NCI-H2081 (cell line): ENCODE data around the gene ARHGAP12.

Experiments used
- DNase-seq, 2 experiments: peaks; one replicate each; lab custom pipeline; 2025; lab: John Stamatoyannopoulos, UW

Gene ARHGAP12

DNA sequence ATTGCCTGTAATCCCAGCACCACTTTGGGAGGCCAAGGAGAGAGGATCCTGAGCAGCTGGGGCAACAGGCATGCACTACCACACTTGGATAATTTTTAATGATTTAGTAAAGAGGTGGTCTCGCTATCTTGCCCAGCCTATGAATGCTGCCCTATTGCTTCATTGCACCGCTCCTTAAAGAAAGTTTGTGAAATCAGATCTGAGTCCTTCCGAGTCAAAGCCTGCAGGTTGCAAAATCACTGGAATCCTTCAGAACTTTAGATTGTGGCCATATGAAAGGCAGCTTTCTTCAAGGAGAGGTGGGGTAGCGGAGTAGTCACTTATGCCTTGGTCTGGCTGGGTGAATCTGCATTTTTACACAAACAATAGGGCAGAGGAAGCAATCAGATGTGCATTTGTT is 166.3 kb downstream of the ARHGAP12 start:
- no peak for DNase-seq

GRCh38 chr10:31761156-31761555 is 167.5 kb downstream of the ARHGAP12 start:
- DNase-seq, result no peak

- no peak for DNase-seq
These were observed 168.0 kb downstream of the ARHGAP12 start for GRCh38 chr10:31760674-31761081.

DNA sequence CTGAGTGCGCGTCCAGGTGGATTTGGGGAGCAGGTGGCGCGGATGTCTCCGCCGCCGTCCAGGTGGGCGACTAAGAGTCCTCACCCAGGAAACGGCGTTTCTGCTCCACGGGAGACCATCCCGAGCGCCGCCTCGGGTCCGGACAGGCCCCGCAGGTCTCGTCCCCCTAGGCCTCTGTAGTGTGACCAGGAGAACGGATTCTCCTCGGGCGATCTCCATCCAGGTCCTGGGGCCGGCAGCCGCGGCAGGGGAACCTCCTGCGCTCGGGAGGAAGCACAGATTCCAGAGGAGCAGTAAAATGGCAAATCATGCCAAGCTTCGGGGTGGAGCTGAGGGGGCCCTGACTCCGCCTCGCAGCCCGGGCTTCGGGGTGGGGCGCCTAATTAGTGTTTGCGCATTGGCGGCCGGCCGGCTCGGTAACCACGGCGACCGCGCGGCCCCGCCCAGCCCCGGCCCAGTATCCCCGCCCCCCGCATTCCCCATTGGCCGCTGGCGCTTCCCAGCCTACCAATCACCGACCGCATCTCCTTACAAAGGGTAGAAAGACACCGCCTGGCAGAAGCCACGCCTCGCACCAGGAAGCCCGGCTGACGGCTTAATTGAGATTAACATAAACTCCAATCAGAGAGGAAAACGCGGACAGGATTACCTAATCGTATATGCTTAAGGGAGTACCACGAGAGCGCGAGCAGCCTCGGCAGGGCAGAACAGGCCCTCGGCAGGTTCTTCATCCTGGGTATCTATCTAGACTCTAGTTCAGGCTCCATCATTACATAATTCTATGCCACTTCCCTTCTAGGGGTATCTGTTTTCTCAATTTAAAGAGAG is 168.6 kb downstream of the ARHGAP12 start:
- DNase-seq, result peak; percentile 95 to 97

DNA sequence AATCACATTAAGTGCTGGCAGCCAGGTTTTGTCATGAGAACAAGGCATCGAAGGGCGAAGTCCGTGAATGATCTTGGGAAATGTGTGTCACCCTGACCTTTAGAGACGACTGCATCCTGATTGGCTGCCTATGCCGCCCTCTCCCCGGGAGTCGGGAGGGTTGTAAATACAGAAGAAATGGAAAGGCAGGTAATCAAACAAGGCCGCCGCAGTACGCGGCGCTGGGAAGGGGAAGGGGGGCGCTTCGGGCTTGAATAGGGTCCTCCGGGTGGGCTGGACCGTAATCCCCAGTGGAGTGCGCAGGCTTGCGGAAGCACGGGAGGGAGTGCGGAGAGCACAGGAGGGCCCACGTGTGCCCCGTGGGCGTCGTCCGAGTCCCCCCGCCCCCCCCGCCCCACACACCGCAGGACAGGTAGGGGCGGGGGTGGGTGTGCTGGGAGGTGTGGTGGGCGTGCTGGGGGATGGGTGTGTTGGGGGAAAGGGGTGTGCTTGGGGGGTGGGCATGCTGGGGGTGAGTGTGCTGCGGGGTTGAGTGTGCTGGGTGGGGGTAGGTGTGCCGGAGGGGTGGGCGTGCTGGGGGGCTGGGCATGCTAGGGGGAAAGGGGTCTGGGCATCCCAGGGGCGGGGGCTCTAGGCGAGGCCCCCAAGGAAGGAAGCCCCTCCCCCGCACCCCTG is 169.4 kb downstream of the ARHGAP12 start:
- DNase-seq, result peak; percentile 61 to 85

DNA sequence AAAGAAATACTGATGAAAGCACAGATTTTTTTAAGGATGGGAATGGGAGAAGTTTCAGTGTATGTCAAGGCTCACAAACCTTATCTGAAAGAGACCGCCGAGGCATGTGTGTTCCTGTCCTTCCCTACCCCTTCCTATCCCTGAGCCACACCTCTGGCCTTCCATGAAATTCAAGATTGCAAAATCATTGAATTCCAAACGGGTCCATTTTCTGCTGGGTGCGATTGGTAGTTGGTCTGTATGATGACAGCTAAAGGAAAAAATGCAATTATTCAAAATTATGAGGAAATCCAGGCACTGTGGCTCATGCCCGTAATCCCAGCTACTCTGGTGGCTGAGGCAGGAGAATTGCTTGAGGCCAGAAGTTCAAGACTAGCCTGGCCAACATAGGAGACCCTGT is 170.1 kb downstream of the ARHGAP12 start:
- no peak for DNase-seq

- no peak for DNase-seq
These were observed 170.8 kb downstream of the ARHGAP12 start for GRCh38 chr10:31757831-31758230.

DNA sequence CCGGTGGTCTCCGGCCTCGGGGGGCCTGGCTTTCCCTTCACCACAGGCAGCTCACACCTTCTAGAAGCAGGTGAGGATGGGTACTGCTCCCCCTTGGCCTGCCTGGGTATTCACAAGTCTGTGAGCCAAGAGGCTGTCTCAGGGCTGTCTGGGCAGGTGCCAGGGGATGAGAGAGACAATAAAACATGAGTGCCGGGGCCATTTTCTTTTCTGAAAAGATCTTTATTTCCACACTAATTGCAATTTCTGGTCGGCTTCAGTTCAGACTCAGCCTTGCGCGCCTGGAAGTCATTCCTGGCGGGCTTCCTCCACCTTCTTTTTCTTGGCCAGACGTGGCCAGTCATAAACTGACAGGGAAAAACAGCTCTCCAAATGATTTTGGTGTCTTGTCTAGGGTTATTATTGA is 171.2 kb downstream of the ARHGAP12 start:
- DNase-seq, result peak in 1 of 2 experiments; percentile 58

DNA sequence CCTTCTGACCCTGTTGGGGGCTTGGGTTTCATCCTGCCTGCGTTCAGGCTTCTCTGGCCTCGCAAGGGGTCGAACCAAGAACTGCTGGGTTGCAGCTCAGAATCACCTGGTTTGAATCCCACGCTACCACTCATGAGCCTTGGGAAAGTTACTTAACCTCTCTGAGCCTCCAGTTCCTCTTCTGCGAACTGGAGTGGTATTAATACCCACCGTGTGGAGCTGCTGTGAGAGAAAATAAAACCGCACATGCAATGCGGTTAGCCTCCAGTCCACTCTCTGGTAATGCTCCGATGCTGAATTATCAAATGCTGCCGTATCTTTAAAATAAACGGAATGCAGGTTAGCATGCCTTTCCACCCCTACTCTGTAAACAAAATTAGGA is 171.9 kb downstream of the ARHGAP12 start:
- DNase-seq, result no peak

GRCh38 chr10:31756101-31756728 is 172.4 kb downstream of the ARHGAP12 start:
- no peak for DNase-seq
